H9 (cell line): ENCODE measurements around the gene GALT. TPM values are rescaled to one million over a fixed set of nuclear protein-coding genes. Genes with fewer than 3 reads are reported as not detected.

Experiments used
- DNase-seq: peaks from one replicate; pipeline ENCODE4 v3.0.0-alpha.2; 2017
- H2AFZ ChIP-seq: one replicate; pipeline ENCODE4 v1.6.1; 2013; ENCODE audit warnings: mild to moderate bottlenecking, low read length, control low read depth, moderate library complexity
- H2AK5ac ChIP-seq: 2 replicates; pipeline ENCODE4 v1.6.1; 2013; ENCODE audit warnings: low read length, control low read depth, mixed read lengths; ENCODE audit not compliant: insufficient read length
- H2BK120ac ChIP-seq: one replicate; pipeline ENCODE4 v1.6.1; 2013; ENCODE audit warnings: low read depth, mild to moderate bottlenecking, low read length, control low read depth, inconsistent platforms; ENCODE audit not compliant: poor library complexity, severe bottlenecking
- H2BK12ac ChIP-seq: 2 replicates; pipeline ENCODE4 v1.6.1; 2013; ENCODE audit warnings: low read length, control low read depth, mixed read lengths, low read depth; ENCODE audit not compliant: insufficient read length
- H2BK15ac ChIP-seq: 2 replicates; pipeline ENCODE4 v1.6.1; 2013; ENCODE audit warnings: low read depth, low read length, control low read depth
- H2BK20ac ChIP-seq: one replicate; pipeline ENCODE4 v1.6.1; 2013; ENCODE audit warnings: low read depth, mild to moderate bottlenecking, low read length, control low read depth, inconsistent platforms; ENCODE audit not compliant: poor library complexity, severe bottlenecking
- H2BK5ac ChIP-seq: 2 replicates; pipeline ENCODE4 v1.6.1; 2013; ENCODE audit warnings: low read length, control low read depth, mixed read lengths; ENCODE audit not compliant: insufficient read length
- H3K14ac ChIP-seq: 2 replicates; pipeline ENCODE4 v1.6.1; 2013; ENCODE audit warnings: low read length, control low read depth; ENCODE audit not compliant: insufficient read depth
- H3K18ac ChIP-seq: 2 replicates; pipeline ENCODE4 v1.6.1; 2013; ENCODE audit warnings: low read depth, mild to moderate bottlenecking, mixed read lengths, low read length, control low read depth; ENCODE audit not compliant: insufficient read length
- H3K23ac ChIP-seq: 2 replicates; pipeline ENCODE4 v1.6.1; 2013; ENCODE audit warnings: low read length, control low read depth, mixed read lengths, low read depth; ENCODE audit not compliant: insufficient read length
- H3K23me2 ChIP-seq: 2 replicates; pipeline ENCODE4 v1.6.1; 2013; ENCODE audit warnings: low read depth, mild to moderate bottlenecking, mixed read lengths, low read length, control low read depth; ENCODE audit not compliant: insufficient read length, poor library complexity, severe bottlenecking
- H3K27ac ChIP-seq: 2 replicates; pipeline ENCODE4 v1.5.1; 2013; ENCODE audit warnings: low read length, control low read depth, mixed read lengths, low read depth; ENCODE audit not compliant: insufficient read length
- H3K27me3 ChIP-seq: 2 replicates; pipeline ENCODE4 v1.6.1; 2013; ENCODE audit warnings: low read length, control low read depth, inconsistent platforms; ENCODE audit not compliant: insufficient read depth
- H3K4ac ChIP-seq: 2 replicates; pipeline ENCODE4 v1.6.1; 2013; ENCODE audit warnings: low read depth, mild to moderate bottlenecking, control low read depth, inconsistent platforms, low read length, moderate library complexity
- H3K4me1 ChIP-seq: 2 replicates; pipeline ENCODE4 v1.6.1; 2013; ENCODE audit warnings: low read length, control low read depth, inconsistent platforms; ENCODE audit not compliant: insufficient read depth
- H3K4me2 ChIP-seq: 2 replicates; pipeline ENCODE4 v1.6.1; 2013; ENCODE audit warnings: low read length, control low read depth, mixed read lengths; ENCODE audit not compliant: insufficient read length, insufficient read depth
- H3K56ac ChIP-seq: 2 replicates; pipeline ENCODE4 v1.6.1; 2013; ENCODE audit warnings: low read depth, mild to moderate bottlenecking, mixed read lengths, low read length, control low read depth; ENCODE audit not compliant: insufficient read length
- H3K79me1 ChIP-seq: 2 replicates; pipeline ENCODE4 v1.6.1; 2013; ENCODE audit warnings: low read depth, mild to moderate bottlenecking, moderate library complexity, low read length, control low read depth, inconsistent platforms; ENCODE audit not compliant: insufficient read depth, poor library complexity, severe bottlenecking
- H3K79me2 ChIP-seq: 2 replicates; pipeline ENCODE4 v1.6.1; 2013; ENCODE audit warnings: low read length, control low read depth, inconsistent platforms; ENCODE audit not compliant: insufficient read depth
- H3K9ac ChIP-seq: 2 replicates; pipeline ENCODE4 v1.6.1; 2013; ENCODE audit warnings: low read length, control low read depth, mixed read lengths; ENCODE audit not compliant: insufficient read length; ENCODE audit errors: extremely low read depth
- H3K9me3 ChIP-seq: one replicate; pipeline ENCODE4 v1.6.1; 2013; ENCODE audit warnings: low read depth, low read length, inconsistent platforms; ENCODE audit not compliant: control insufficient read depth
- H3T11ph ChIP-seq: one replicate; pipeline ENCODE4 v1.6.1; 2013; ENCODE audit warnings: mild to moderate bottlenecking, low read length, control low read depth, inconsistent platforms
- H4K20me1 ChIP-seq: one replicate; pipeline ENCODE4 v1.6.1; 2013; ENCODE audit not compliant: control insufficient read depth, insufficient read length, insufficient read depth
- H4K5ac ChIP-seq: 2 replicates; pipeline ENCODE4 v1.6.1; 2013; ENCODE audit warnings: low read depth, mild to moderate bottlenecking, mixed read lengths, low read length, control low read depth; ENCODE audit not compliant: insufficient read length
- H4K8ac ChIP-seq: replicated peaks from 2 replicates; pipeline ENCODE4 v1.6.1; 2013; ENCODE audit warnings: low read length, control low read depth, mixed read lengths, low read depth; ENCODE audit not compliant: insufficient read length
- H4K91ac ChIP-seq: 2 replicates; pipeline ENCODE4 v1.6.1; 2013; ENCODE audit warnings: low read depth, mild to moderate bottlenecking, moderate library complexity, mixed read lengths, low read length, control low read depth; ENCODE audit not compliant: insufficient read length
- H3K27ac Mint-ChIP-seq, 3 experiments: 2 replicates in 2 of 3; 3 replicates in 1 of 3; pipeline ENCODE4 v1.8.0; 2020 to 2021; ENCODE audit warnings: mixed read lengths in 3 of 3, mild to moderate bottlenecking in 1 of 3, moderate library complexity in 1 of 3
- H3K27me3 Mint-ChIP-seq: 2 replicates; pipeline ENCODE4 v1.8.0; 2021; ENCODE audit warnings: low read depth, mild to moderate bottlenecking, moderate library complexity, mixed read lengths
- H3K36me3 Mint-ChIP-seq, 3 experiments: 2 replicates in 2 of 3; 3 replicates in 1 of 3; pipeline ENCODE4 v1.8.0; 2020 to 2021; ENCODE audit warnings: low read depth in 3 of 3, mixed read lengths in 3 of 3; ENCODE audit not compliant: insufficient read depth in 1 of 3
- H3K4me1 Mint-ChIP-seq, 2 experiments: 2 replicates each; pipeline ENCODE4 v1.8.0; 2020; ENCODE audit warnings: mixed read lengths in 2 of 2
- H3K4me3 Mint-ChIP-seq, 2 experiments: 2 replicates in 1 of 2; 3 replicates in 1 of 2; pipeline ENCODE4 v1.8.0; 2020 to 2021; ENCODE audit warnings: mild to moderate bottlenecking in 2 of 2, mixed read lengths in 2 of 2, moderate library complexity in 1 of 2
- H3K9me3 Mint-ChIP-seq, 2 experiments: 2 replicates in 1 of 2; 3 replicates in 1 of 2; pipeline ENCODE4 v1.8.0; 2020; ENCODE audit warnings: mild to moderate bottlenecking in 2 of 2, mixed read lengths in 2 of 2, moderate library complexity in 1 of 2
- WGBS: extraction: QIAGEN DNeasy Blood & Tissue Kit; methylation state at CpG from one replicate; pipeline ENCODE4 v1.1.7; 2013; ENCODE audit warnings: missing lambda C conversion rate, low lambda C conversion rate, mixed read lengths; ENCODE audit not compliant: insufficient read length; ENCODE audit errors: extremely low coverage; 5-methylcytosine and 5-hydroxymethylcytosine counted together
- total RNA-seq: library from RNA; stranded (reverse); gene quantifications from 2 replicates; pipeline ENCODE4 v1.2.1, GENCODE V29; 2021
- TF ChIP-seq, protein P1 (sequence below): fragments of 200-600 bp; sonication (generic); conservative IDR thresholded peaks from 3 replicates; pipeline ENCODE4 v1.8.0; 2021; ENCODE audit warnings: antibody characterized with exemption, mild to moderate bottlenecking

The GALT gene
- total RNA-seq, 1 experiment from 2014 or later: 41.5 TPM

DNA sequence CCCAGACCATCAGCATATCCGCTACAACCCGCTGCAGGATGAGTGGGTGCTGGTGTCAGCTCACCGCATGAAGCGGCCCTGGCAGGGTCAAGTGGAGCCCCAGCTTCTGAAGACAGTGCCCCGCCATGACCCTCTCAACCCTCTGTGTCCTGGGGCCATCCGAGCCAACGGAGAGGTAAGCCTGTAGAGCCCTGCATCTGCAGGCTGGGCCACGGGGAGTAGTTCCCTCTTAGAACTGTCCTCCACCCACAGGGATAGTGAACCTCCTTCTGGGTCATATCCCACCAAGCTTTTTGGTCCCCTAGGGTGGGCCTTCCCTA, 569 bp downstream of the GALT start:
- no peak overlapping the region for H2AFZ ChIP-seq
- H4K8ac ChIP-seq: no peak overlapping the region
- no peak overlapping the region for H4K91ac ChIP-seq
- H3K56ac ChIP-seq: no peak overlapping the region
- H4K20me1 ChIP-seq: no peaks in the 10 kb centered on the region
- H3K23ac ChIP-seq: no peak overlapping the region
- peak overlapping the region; percentile 28 for H3K9ac ChIP-seq
- H4K5ac ChIP-seq: no peak overlapping the region
- no peak overlapping the region; the same call in 1 of the 2 replicates for H3K14ac ChIP-seq
- no peaks in the 10 kb centered on the region for H3K27me3 ChIP-seq
- Mint-ChIP-seq H3K4me3 (peak overlapping the region; percentile 85 to 93), H3K36me3 (peaks cover 17 to 28% (median 24%) of the 10 kb centered on the region in 3 experiments; a peak in 6 of 7 replicates), H3K27ac (peak overlapping the region in 2 of 3 experiments; percentile 40 to 94; a peak in 3 of 7 replicates), H3K9me3 (no peaks in the 10 kb centered on the region), H3K4me1 (peaks cover 35 to 42% of the 10 kb centered on the region in 2 experiments), H3K27me3 (no peaks in the 10 kb centered on the region; the same call in 1 of the 2 replicates)
- H2BK120ac ChIP-seq: no peak overlapping the region
- peaks cover 2% of the 10 kb centered on the region; the same call in 1 of the 2 replicates for H3K79me2 ChIP-seq
- no peak overlapping the region for H3K27ac ChIP-seq
- no peak overlapping the region for H2AK5ac ChIP-seq
- no peak overlapping the region for H2BK12ac ChIP-seq
- no peak overlapping the region for H2BK5ac ChIP-seq
- H3T11ph ChIP-seq: no peak overlapping the region
- H3K4me2 ChIP-seq: peak overlapping the region; percentile 94
- H2BK20ac ChIP-seq: no peak overlapping the region
- TF ChIP-seq, protein P1, sequence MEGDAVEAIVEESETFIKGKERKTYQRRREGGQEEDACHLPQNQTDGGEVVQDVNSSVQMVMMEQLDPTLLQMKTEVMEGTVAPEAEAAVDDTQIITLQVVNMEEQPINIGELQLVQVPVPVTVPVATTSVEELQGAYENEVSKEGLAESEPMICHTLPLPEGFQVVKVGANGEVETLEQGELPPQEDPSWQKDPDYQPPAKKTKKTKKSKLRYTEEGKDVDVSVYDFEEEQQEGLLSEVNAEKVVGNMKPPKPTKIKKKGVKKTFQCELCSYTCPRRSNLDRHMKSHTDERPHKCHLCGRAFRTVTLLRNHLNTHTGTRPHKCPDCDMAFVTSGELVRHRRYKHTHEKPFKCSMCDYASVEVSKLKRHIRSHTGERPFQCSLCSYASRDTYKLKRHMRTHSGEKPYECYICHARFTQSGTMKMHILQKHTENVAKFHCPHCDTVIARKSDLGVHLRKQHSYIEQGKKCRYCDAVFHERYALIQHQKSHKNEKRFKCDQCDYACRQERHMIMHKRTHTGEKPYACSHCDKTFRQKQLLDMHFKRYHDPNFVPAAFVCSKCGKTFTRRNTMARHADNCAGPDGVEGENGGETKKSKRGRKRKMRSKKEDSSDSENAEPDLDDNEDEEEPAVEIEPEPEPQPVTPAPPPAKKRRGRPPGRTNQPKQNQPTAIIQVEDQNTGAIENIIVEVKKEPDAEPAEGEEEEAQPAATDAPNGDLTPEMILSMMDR: no peak
- no CpG with 5 or more reads among the region's 8 CpGs for whole genome bisulfite sequencing
- no peak overlapping the region for H3K18ac ChIP-seq
- H3K9me3 ChIP-seq: no peaks in the 10 kb centered on the region
- no peak overlapping the region for H3K4ac ChIP-seq
- peaks cover 13% of the 10 kb centered on the region for H3K23me2 ChIP-seq
- peaks cover 10% of the 10 kb centered on the region; the same call in 1 of the 2 replicates for H3K4me1 ChIP-seq
- no peaks in the 10 kb centered on the region for H3K79me1 ChIP-seq
- no peak overlapping the region for H2BK15ac ChIP-seq
- DNase-seq: no peak
